ENCODE results near the gene OR51G2. TPM values are rescaled to one million over a fixed set of nuclear protein-coding genes. Genes with fewer than 3 reads are reported as not detected.

The OR51G2 gene
- total and polyA plus RNA-seq, 2 donors (not counting 1 experiment from before 2014, with no cell fraction given) = not detected

DNA sequence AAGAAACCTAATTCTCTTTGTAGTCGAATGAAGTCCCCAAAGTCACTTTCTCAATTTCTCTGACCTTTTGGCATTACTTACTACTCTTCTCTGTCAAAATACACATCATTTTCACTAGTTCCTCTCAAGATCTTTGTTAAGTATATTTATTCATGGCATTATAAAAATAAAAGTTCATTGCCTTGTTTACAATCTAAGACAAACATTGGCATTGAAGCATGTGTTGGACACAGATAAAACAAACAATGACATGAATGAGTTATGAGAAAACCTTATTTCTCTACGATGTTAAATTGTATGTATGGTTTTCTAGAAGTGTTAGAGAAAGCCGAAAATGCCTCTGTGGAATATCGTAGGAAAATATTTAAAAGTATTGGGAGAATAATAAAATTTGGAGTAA lies 13.6 kb upstream of the OR51G2 start:
- POLR2A ChIA-PET = no interaction called here
- H3K27ac ChIP-seq (ENCODE audit: low read length in 2 of 2) = no peak overlapping the region
- H3K27me3 ChIP-seq (replicated peaks in 1 of 4; ENCODE audit: control extremely low read depth in 1 of 4, control insufficient read depth in 3 of 4, insufficient read depth in 4 of 4, low read length in 3 of 4) = no peaks in the 10 kb centered on the region
- no peak overlapping the region for H2AFZ ChIP-seq (ENCODE audit: insufficient read depth, low read depth, low read length, poor library complexity, severe bottlenecking)
- DNase-seq = no peak
- no peaks in the 10 kb centered on the region for H3K4me1 Mint-ChIP-seq
- CTCF ChIA-PET = no interaction called here
- ATAC-seq (ENCODE audit: low read depth) = no peak
- H4K20me1 ChIP-seq (ENCODE audit: control insufficient read depth, insufficient read depth, low read length, poor library complexity, severe bottlenecking) = no peaks in the 10 kb centered on the region
- WGBS (ENCODE audit: insufficient coverage) = 100% methylated on average over 2 of the region's 4 CpGs
- no peak overlapping the region for H3K27ac Mint-ChIP-seq
- intact Hi-C loops (cut with micrococcal nuclease) = no loop called here
- H3K27me3 Mint-ChIP-seq = no peaks in the 10 kb centered on the region
- H3K4me3 Mint-ChIP-seq = no peak overlapping the region
- no peak overlapping the region for H3K4me3 ChIP-seq (ENCODE audit: control extremely low read depth in 1 of 5, extremely low read depth in 1 of 5, insufficient read depth in 1 of 5, low read depth in 2 of 5, low read length in 4 of 5)
- H3K9me3 Mint-ChIP-seq (ENCODE audit: insufficient read depth) = peaks cover 3% of the 10 kb centered on the region
- H3K4me1 ChIP-seq (ENCODE audit: control insufficient read depth in 2 of 2, insufficient read depth in 2 of 2, low read length in 2 of 2) = no peaks in the 10 kb centered on the region
- no peak overlapping the region for H3K4me2 ChIP-seq (replicated peaks; ENCODE audit: low read depth, low read length, poor library complexity, severe bottlenecking)
- no peaks in the 10 kb centered on the region for H3K9me3 ChIP-seq (ENCODE audit: control extremely low read depth in 1 of 3, control insufficient read depth in 2 of 3, insufficient read depth in 1 of 3, low read length in 2 of 3)
- no peaks in the 10 kb centered on the region for H3K79me2 ChIP-seq (ENCODE audit: control insufficient read depth, insufficient read depth, low read length)
- H3K9ac ChIP-seq (ENCODE audit: low read length) = no peak overlapping the region
- H3K36me3 ChIP-seq (replicated peaks in 1 of 2; ENCODE audit: control extremely low read depth in 1 of 2, control insufficient read depth in 1 of 2, extremely low read depth in 1 of 2, insufficient read depth in 2 of 2, low read length in 1 of 2) = no peaks in the 10 kb centered on the region
- TF ChIP-seq, protein P1, sequence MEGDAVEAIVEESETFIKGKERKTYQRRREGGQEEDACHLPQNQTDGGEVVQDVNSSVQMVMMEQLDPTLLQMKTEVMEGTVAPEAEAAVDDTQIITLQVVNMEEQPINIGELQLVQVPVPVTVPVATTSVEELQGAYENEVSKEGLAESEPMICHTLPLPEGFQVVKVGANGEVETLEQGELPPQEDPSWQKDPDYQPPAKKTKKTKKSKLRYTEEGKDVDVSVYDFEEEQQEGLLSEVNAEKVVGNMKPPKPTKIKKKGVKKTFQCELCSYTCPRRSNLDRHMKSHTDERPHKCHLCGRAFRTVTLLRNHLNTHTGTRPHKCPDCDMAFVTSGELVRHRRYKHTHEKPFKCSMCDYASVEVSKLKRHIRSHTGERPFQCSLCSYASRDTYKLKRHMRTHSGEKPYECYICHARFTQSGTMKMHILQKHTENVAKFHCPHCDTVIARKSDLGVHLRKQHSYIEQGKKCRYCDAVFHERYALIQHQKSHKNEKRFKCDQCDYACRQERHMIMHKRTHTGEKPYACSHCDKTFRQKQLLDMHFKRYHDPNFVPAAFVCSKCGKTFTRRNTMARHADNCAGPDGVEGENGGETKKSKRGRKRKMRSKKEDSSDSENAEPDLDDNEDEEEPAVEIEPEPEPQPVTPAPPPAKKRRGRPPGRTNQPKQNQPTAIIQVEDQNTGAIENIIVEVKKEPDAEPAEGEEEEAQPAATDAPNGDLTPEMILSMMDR (IDR thresholded peaks at IDR 0.05) = no peak
- TF ChIP-seq EZH2 (IDR thresholded peaks at IDR 0.05; ENCODE audit: borderline replicate concordance, insufficient read depth, low read depth, low read length, poor library complexity, severe bottlenecking) = no peak

DNA sequence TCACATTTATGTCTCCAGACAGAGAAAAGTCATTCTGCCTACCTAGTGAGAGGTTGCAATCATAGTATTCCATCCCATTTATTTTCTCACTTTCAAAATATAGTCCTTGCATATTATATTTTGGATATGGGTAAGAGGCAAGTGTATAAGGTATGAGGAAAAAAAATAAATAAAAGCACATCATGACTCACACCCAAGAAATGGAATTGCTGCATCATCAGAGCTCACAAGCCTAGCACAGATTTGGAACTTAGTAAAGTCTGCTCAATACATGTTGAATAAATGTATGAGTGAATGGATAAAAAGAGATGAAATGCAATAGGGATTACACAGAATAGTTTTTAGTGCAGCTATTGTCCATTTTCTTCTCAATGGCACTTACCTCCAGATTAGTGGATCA lies 7.5 kb upstream of the OR51G2 start:
- ATAC-seq (ENCODE audit: low read depth) (no peak), DNase-seq (no peak)
- H3K4me1 Mint-ChIP-seq = no peaks in the 10 kb centered on the region
- Histone ChIP-seq H3K4me2 (replicated peaks; ENCODE audit: low read depth, low read length, poor library complexity, severe bottlenecking) (no peak overlapping the region), H3K36me3 (replicated peaks in 1 of 2; ENCODE audit: control extremely low read depth in 1 of 2, control insufficient read depth in 1 of 2, extremely low read depth in 1 of 2, insufficient read depth in 2 of 2, low read length in 1 of 2) (no peaks in the 10 kb centered on the region), H3K9me3 (ENCODE audit: control extremely low read depth in 1 of 3, control insufficient read depth in 2 of 3, insufficient read depth in 1 of 3, low read length in 2 of 3) (no peaks in the 10 kb centered on the region), H3K9ac (ENCODE audit: low read length) (no peak overlapping the region), H3K4me3 (ENCODE audit: control extremely low read depth in 1 of 5, extremely low read depth in 1 of 5, insufficient read depth in 1 of 5, low read depth in 2 of 5, low read length in 4 of 5) (no peak overlapping the region), H3K79me2 (ENCODE audit: control insufficient read depth, insufficient read depth, low read length) (no peaks in the 10 kb centered on the region), H3K27me3 (replicated peaks in 1 of 4; ENCODE audit: control extremely low read depth in 1 of 4, control insufficient read depth in 3 of 4, insufficient read depth in 4 of 4, low read length in 3 of 4) (no peaks in the 10 kb centered on the region), H3K27ac (ENCODE audit: low read length in 2 of 2) (no peak overlapping the region), H4K20me1 (ENCODE audit: control insufficient read depth, insufficient read depth, low read length, poor library complexity, severe bottlenecking) (no peaks in the 10 kb centered on the region), H3K4me1 (ENCODE audit: control insufficient read depth in 2 of 2, insufficient read depth in 2 of 2, low read length in 2 of 2) (no peaks in the 10 kb centered on the region), H2AFZ (ENCODE audit: insufficient read depth, low read depth, low read length, poor library complexity, severe bottlenecking) (no peak overlapping the region)
- H3K27me3 Mint-ChIP-seq = no peaks in the 10 kb centered on the region
- no peak overlapping the region for H3K27ac Mint-ChIP-seq
- H3K9me3 Mint-ChIP-seq (ENCODE audit: insufficient read depth) = no peaks in the 10 kb centered on the region
- ChIA-PET POLR2A (no interaction called here), CTCF (no interaction called here)
- intact Hi-C loops (cut with micrococcal nuclease) = no loop called here
- H3K4me3 Mint-ChIP-seq = no peak overlapping the region
- TF ChIP-seq, protein P1 (IDR thresholded peaks at IDR 0.05) = no peak
- no peak for TF ChIP-seq EZH2 (IDR thresholded peaks at IDR 0.05; ENCODE audit: borderline replicate concordance, insufficient read depth, low read depth, low read length, poor library complexity, severe bottlenecking)

Data from B cell (primary cell).